Keratinocyte (primary cell): Measurements from ENCODE around the gene POU2AF2. TPM values are rescaled to one million over a fixed set of nuclear protein-coding genes. Genes with fewer than 3 reads are reported as not detected.

Experiments
- DNase-seq: peaks from one replicate; pipeline ENCODE4 v3.0.0-alpha.2; 2011; ENCODE audit warnings: low read depth, missing footprints, low spot score
- FAIRE-seq: peaks from 2 replicates; lab custom pipeline; 2011; peaks lifted over from hg19 to GRCh38; lab: Jason Lieb, UNC
- H2AFZ ChIP-seq: 2 replicates; pipeline ENCODE4 v1.6.0; 2012; ENCODE audit warnings: low read length, control low read depth, inconsistent platforms; ENCODE audit not compliant: control insufficient read depth
- H3K27ac ChIP-seq: 2 replicates; pipeline ENCODE4 v1.5.1; 2011; ENCODE audit warnings: low read length; ENCODE audit not compliant: control insufficient read depth, insufficient read depth
- H3K27me3 ChIP-seq: 3 replicates; pipeline ENCODE4 v1.6.0; 2011; ENCODE audit warnings: low read length; ENCODE audit not compliant: control insufficient read depth, insufficient read depth; ENCODE audit errors: extremely low read depth
- H3K36me3 ChIP-seq, 2 experiments: 2 replicates in 1 of 2; 3 replicates in 1 of 2; pipeline ENCODE4 v1.5.1; 2011; ENCODE audit warnings: low read length in 2 of 2, mild to moderate bottlenecking in 1 of 2; ENCODE audit not compliant: control insufficient read depth in 2 of 2, insufficient read depth in 2 of 2; ENCODE audit errors: extremely low read depth in 1 of 2
- H3K4me1 ChIP-seq: 3 replicates; pipeline ENCODE4 v1.5.1; 2011; ENCODE audit warnings: low read length; ENCODE audit not compliant: control insufficient read depth, insufficient read depth; ENCODE audit errors: extremely low read depth
- H3K4me2 ChIP-seq: 3 replicates; pipeline ENCODE4 v1.6.0; 2011; ENCODE audit warnings: low read depth, low read length; ENCODE audit not compliant: control insufficient read depth, insufficient read depth; ENCODE audit errors: extremely low read depth
- H3K4me3 ChIP-seq, 3 experiments: fragments of 200-600 bp in 1 of 3; sonication (generic) in 1 of 3; 2 replicates in 2 of 3; 3 replicates in 1 of 3; pipeline ENCODE4 v1.5.1; 2011 to 2016; ENCODE audit warnings: low read length in 3 of 3, mild to moderate bottlenecking in 3 of 3, control low read depth in 2 of 3, inconsistent platforms in 1 of 3, low read depth in 1 of 3, mixed read lengths in 1 of 3, mixed run types in 1 of 3, moderate library complexity in 1 of 3; ENCODE audit not compliant: control insufficient read depth in 2 of 3, insufficient read depth in 2 of 3; ENCODE audit errors: extremely low read depth in 1 of 3
- H3K79me2 ChIP-seq: 2 replicates; pipeline ENCODE4 v1.6.0; 2012; ENCODE audit warnings: low read length; ENCODE audit not compliant: control insufficient read depth, insufficient read depth
- H3K9ac ChIP-seq: 3 replicates; pipeline ENCODE4 v1.6.0; 2011; ENCODE audit warnings: low read length; ENCODE audit not compliant: control insufficient read depth, insufficient read depth; ENCODE audit errors: extremely low read depth
- H3K9me1 ChIP-seq: 3 replicates; pipeline ENCODE4 v1.6.0; 2011; ENCODE audit warnings: low read length; ENCODE audit not compliant: control insufficient read depth, insufficient read depth; ENCODE audit errors: extremely low read depth
- H3K9me3 ChIP-seq: 2 replicates; pipeline ENCODE4 v1.5.1; 2012; ENCODE audit warnings: low read depth, low read length; ENCODE audit not compliant: control insufficient read depth
- H4K20me1 ChIP-seq: 3 replicates; pipeline ENCODE4 v1.6.0; 2011; ENCODE audit warnings: low read length; ENCODE audit not compliant: control insufficient read depth, insufficient read depth; ENCODE audit errors: extremely low read depth
- EZH2 ChIP-seq: IDR thresholded peaks from one replicate; pipeline ENCODE4 v1.6.1; 2012; ENCODE audit warnings: inconsistent platforms, mild to moderate bottlenecking, low read length, moderate library complexity
- dilution Hi-C: fragments of 300-500 bp; cut with MboI; formaldehyde crosslinking; loops from one replicate; pipeline ENCODE4 v1.7.0; 2020; ENCODE audit warnings: low sequenced_read_pairs; ENCODE audit not compliant: extremely low pct_ligation_motif_present
- polyA plus RNA-seq, 5 experiments: library from polyadenylated mRNA; depleted of rRNA in 3 of 5; stranded (reverse) in 3 of 5; stranded (forward) in 1 of 5; unstranded in 1 of 5; fragments of >200 nt; gene quantifications; 1 replicate in 1 of 5; 2 replicates in 3 of 5; 3 replicates in 1 of 5; pipeline versions ENCODE4 v1.2.1 to v1.2.3, GENCODE V29; 2011 to 2012; ENCODE audit warnings: missing spikeins in 2 of 5, low read depth in 1 of 5, low replicate concordance in 1 of 5
- TF ChIP-seq, protein P1 (sequence below), 3 experiments: IDR thresholded peaks in 1 of 3; conservative IDR thresholded peaks in 1 of 3; optimal IDR thresholded peaks in 1 of 3; 2 replicates in 2 of 3; 3 replicates in 1 of 3; pipeline versions ENCODE3 to v1.5.1; 2011; ENCODE audit warnings: low read length in 3 of 3, mild to moderate bottlenecking in 3 of 3, moderate library complexity in 2 of 3, control low read depth in 1 of 3, inconsistent platforms in 1 of 3; ENCODE audit not compliant: insufficient read depth in 2 of 3; ENCODE audit errors: extremely low read depth in 1 of 3

Gene POU2AF2
- polyA plus RNA-seq, 1 donor (not counting 4 experiments of a cell fraction or from before 2014, with no cell fraction given) = not detected

GRCh38 chr11:111230122-111230465 is 15.4 kb upstream of the POU2AF2 start:
- H4K20me1 ChIP-seq = no peaks in the 10 kb centered on the region
- FAIRE-seq (no peak), DNase-seq (no peak)
- peaks cover 3% of the 10 kb centered on the region for H3K4me1 ChIP-seq
- H3K36me3 ChIP-seq = no peaks in the 10 kb centered on the region
- no peak overlapping the region for H3K27ac ChIP-seq
- H3K9ac ChIP-seq = no peak overlapping the region
- dilution Hi-C loops = no loop called here
- H3K79me2 ChIP-seq = no peaks in the 10 kb centered on the region
- H3K4me3 ChIP-seq = peak overlapping the region in 2 of 3 experiments; percentile 51 to 73
- H3K9me3 ChIP-seq = no peaks in the 10 kb centered on the region
- H3K4me2 ChIP-seq = peak overlapping the region; percentile 70
- TF ChIP-seq EZH2 = no peak
- TF ChIP-seq, protein P1, sequence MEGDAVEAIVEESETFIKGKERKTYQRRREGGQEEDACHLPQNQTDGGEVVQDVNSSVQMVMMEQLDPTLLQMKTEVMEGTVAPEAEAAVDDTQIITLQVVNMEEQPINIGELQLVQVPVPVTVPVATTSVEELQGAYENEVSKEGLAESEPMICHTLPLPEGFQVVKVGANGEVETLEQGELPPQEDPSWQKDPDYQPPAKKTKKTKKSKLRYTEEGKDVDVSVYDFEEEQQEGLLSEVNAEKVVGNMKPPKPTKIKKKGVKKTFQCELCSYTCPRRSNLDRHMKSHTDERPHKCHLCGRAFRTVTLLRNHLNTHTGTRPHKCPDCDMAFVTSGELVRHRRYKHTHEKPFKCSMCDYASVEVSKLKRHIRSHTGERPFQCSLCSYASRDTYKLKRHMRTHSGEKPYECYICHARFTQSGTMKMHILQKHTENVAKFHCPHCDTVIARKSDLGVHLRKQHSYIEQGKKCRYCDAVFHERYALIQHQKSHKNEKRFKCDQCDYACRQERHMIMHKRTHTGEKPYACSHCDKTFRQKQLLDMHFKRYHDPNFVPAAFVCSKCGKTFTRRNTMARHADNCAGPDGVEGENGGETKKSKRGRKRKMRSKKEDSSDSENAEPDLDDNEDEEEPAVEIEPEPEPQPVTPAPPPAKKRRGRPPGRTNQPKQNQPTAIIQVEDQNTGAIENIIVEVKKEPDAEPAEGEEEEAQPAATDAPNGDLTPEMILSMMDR (optimal IDR thresholded peaks at IDR 0.05 in 1 of 3, IDR thresholded peaks at IDR 0.05 in 1 of 3, conservative IDR thresholded peaks at IDR 0.05 in 1 of 3; ENCODE audit: extremely low read depth in 1 of 3, insufficient read depth in 2 of 3, low read length in 3 of 3) = no peak
- H2AFZ ChIP-seq = peak overlapping the region; percentile 49
- no peaks in the 10 kb centered on the region for H3K9me1 ChIP-seq
- no peaks in the 10 kb centered on the region for H3K27me3 ChIP-seq

GRCh38 chr11:111231836-111232235 is 13.7 kb upstream of the POU2AF2 start:
- H3K79me2 ChIP-seq = no peaks in the 10 kb centered on the region
- H4K20me1 ChIP-seq = no peaks in the 10 kb centered on the region
- no peaks in the 10 kb centered on the region for H3K9me3 ChIP-seq
- no peak for TF ChIP-seq EZH2
- TF ChIP-seq, protein P1 (optimal IDR thresholded peaks at IDR 0.05 in 1 of 3, IDR thresholded peaks at IDR 0.05 in 1 of 3, conservative IDR thresholded peaks at IDR 0.05 in 1 of 3; ENCODE audit: extremely low read depth in 1 of 3, insufficient read depth in 2 of 3, low read length in 3 of 3) = no peak
- no peak overlapping the region for H3K4me3 ChIP-seq
- dilution Hi-C loops = no loop called here
- FAIRE-seq (no peak), DNase-seq (no peak)
- H3K9ac ChIP-seq = no peak overlapping the region
- no peak overlapping the region for H3K4me2 ChIP-seq
- H3K27me3 ChIP-seq = peaks cover 4% of the 10 kb centered on the region
- H2AFZ ChIP-seq = no peak overlapping the region
- H3K36me3 ChIP-seq = no peaks in the 10 kb centered on the region
- H3K9me1 ChIP-seq = no peaks in the 10 kb centered on the region
- peaks cover 3% of the 10 kb centered on the region for H3K4me1 ChIP-seq
- H3K27ac ChIP-seq = no peak overlapping the region
